SK-N-MC (cell line): Measurements from ENCODE around the gene MLYCD.

Experiments used
- DNase-seq: peaks from one replicate; pipeline ENCODE4 v3.0.0-alpha.2; 2011; ENCODE audit warnings: low read depth, low spot score
- H3K27ac ChIP-seq: fragments of 200-600 bp; sonication (generic); 2 replicates; pipeline ENCODE4 v1.5.1; 2016; ENCODE audit warnings: mixed run types
- H3K36me3 ChIP-seq: fragments of 200-600 bp; sonication (generic); 2 replicates; pipeline ENCODE4 v1.6.1; 2017; ENCODE audit warnings: antibody characterized with exemption, low read length, mixed read lengths; ENCODE audit not compliant: insufficient read depth
- H3K4me3 ChIP-seq: fragments of 200-600 bp; sonication (generic); 2 replicates; pipeline ENCODE4 v1.5.1; 2016
- H3K9ac ChIP-seq: fragments of 200-600 bp; sonication (generic); 2 replicates; pipeline ENCODE4 v1.8.0; 2017; ENCODE audit warnings: mixed run types, mixed read lengths; ENCODE audit not compliant: insufficient read length
- H3K9me3 ChIP-seq: fragments of 200-600 bp; sonication (generic); 2 replicates; pipeline ENCODE4 v1.6.1; 2017; ENCODE audit warnings: low read depth, mild to moderate bottlenecking, antibody characterized with exemption, low read length, moderate library complexity, mixed read lengths
- EZH2 ChIP-seq: fragments of 200-600 bp; sonication (generic); IDR thresholded peaks from one replicate; pipeline ENCODE4 v1.6.1; 2017; ENCODE audit warnings: antibody characterized with exemption
- FOXP2 ChIP-seq: optimal IDR thresholded peaks from 2 replicates; pipeline ENCODE3; 2011; ENCODE audit warnings: mild to moderate bottlenecking, moderate library complexity; ENCODE audit not compliant: insufficient read depth; ENCODE audit errors: extremely low read length, control extremely low read depth
- POLR2AphosphoS5 ChIP-seq: IDR thresholded peaks from 2 replicates; pipeline ENCODE4 v1.6.1; 2012; ENCODE audit warnings: mild to moderate bottlenecking, low read depth, low read length, borderline replicate concordance

MLYCD gene

GRCh38 chr16:83906683-83907082 lies 7.8 kb downstream of the MLYCD start:
- H3K4me3 ChIP-seq: no peak overlapping the region
- no peak for TF ChIP-seq POLR2AphosphoS5
- no peak for TF ChIP-seq FOXP2
- TF ChIP-seq EZH2: no peak
- H3K27ac ChIP-seq: no peak overlapping the region
- H3K9me3 ChIP-seq: no peaks in the 10 kb centered on the region
- no peak overlapping the region for H3K9ac ChIP-seq
- DNase-seq: no peak
- no peaks in the 10 kb centered on the region for H3K36me3 ChIP-seq

- H3K4me3 ChIP-seq: no peak overlapping the region
- no peak overlapping the region for H3K9ac ChIP-seq
- DNase-seq: no peak
- TF ChIP-seq FOXP2: no peak
- H3K9me3 ChIP-seq: no peaks in the 10 kb centered on the region
- H3K27ac ChIP-seq: no peak overlapping the region
- H3K36me3 ChIP-seq: no peaks in the 10 kb centered on the region
Observed at GRCh38 chr16:83907111-83907510, 8.2 kb downstream of the MLYCD start.

GRCh38 chr16:83907631-83908250 lies 8.8 kb downstream of the MLYCD start:
- H3K36me3 ChIP-seq: no peaks in the 10 kb centered on the region
- H3K27ac ChIP-seq: no peak overlapping the region
- H3K9ac ChIP-seq: no peak overlapping the region
- H3K4me3 ChIP-seq: no peak overlapping the region
- TF ChIP-seq EZH2: no peak
- TF ChIP-seq POLR2AphosphoS5: no peak
- no peak for TF ChIP-seq FOXP2
- DNase-seq: no peak
- H3K9me3 ChIP-seq: no peaks in the 10 kb centered on the region

GRCh38 chr16:83908798-83909197 lies 9.9 kb downstream of the MLYCD start:
- H3K9me3 ChIP-seq: no peaks in the 10 kb centered on the region
- TF ChIP-seq EZH2: no peak
- TF ChIP-seq FOXP2: no peak
- no peak for TF ChIP-seq POLR2AphosphoS5
- no peak overlapping the region for H3K4me3 ChIP-seq
- H3K36me3 ChIP-seq: no peaks in the 10 kb centered on the region
- H3K9ac ChIP-seq: no peak overlapping the region
- H3K27ac ChIP-seq: no peak overlapping the region
- no peak for DNase-seq

GRCh38 chr16:83911290-83911689 lies 12.4 kb downstream of the MLYCD start:
- no peak overlapping the region for H3K27ac ChIP-seq
- no peaks in the 10 kb centered on the region for H3K9me3 ChIP-seq
- no peak overlapping the region for H3K4me3 ChIP-seq
- TF ChIP-seq POLR2AphosphoS5 (no peak), EZH2 (no peak), FOXP2 (no peak)
- no peak for DNase-seq
- no peak overlapping the region for H3K9ac ChIP-seq
- no peaks in the 10 kb centered on the region for H3K36me3 ChIP-seq

- Histone ChIP-seq H3K4me3 (no peak overlapping the region), H3K9me3 (no peaks in the 10 kb centered on the region), H3K9ac (no peak overlapping the region), H3K36me3 (no peaks in the 10 kb centered on the region), H3K27ac (no peak overlapping the region)
- no peak for TF ChIP-seq EZH2
- no peak for TF ChIP-seq FOXP2
- TF ChIP-seq POLR2AphosphoS5: no peak
- DNase-seq: no peak
Observed at GRCh38 chr16:83912519-83913244, 13.8 kb downstream of the MLYCD start.

GRCh38 chr16:83913245-83913633 lies 14.3 kb downstream of the MLYCD start:
- DNase-seq: no peak
- TF ChIP-seq FOXP2 (no peak), POLR2AphosphoS5 (no peak), EZH2 (no peak)
- no peaks in the 10 kb centered on the region for H3K36me3 ChIP-seq

GRCh38 chr16:83914091-83914710 lies 15.3 kb downstream of the MLYCD start:
- no peak for DNase-seq
- Histone ChIP-seq H3K36me3 (no peaks in the 10 kb centered on the region), H3K27ac (no peak overlapping the region), H3K9me3 (no peaks in the 10 kb centered on the region), H3K9ac (no peak overlapping the region), H3K4me3 (no peak overlapping the region)
- no peak for TF ChIP-seq FOXP2
- TF ChIP-seq EZH2: no peak
- TF ChIP-seq POLR2AphosphoS5: no peak

More at GRCh38 chr16:83913245-83913633, 14.3 kb downstream of the MLYCD start:
- Histone ChIP-seq H3K9ac (no peak overlapping the region), H3K9me3 (no peaks in the 10 kb centered on the region), H3K4me3 (no peak overlapping the region), H3K27ac (no peak overlapping the region)

- TF ChIP-seq POLR2AphosphoS5 (no peak), EZH2 (no peak), FOXP2 (no peak)
- Histone ChIP-seq H3K9me3 (no peaks in the 10 kb centered on the region), H3K36me3 (no peaks in the 10 kb centered on the region), H3K4me3 (no peak overlapping the region), H3K9ac (no peak overlapping the region), H3K27ac (no peak overlapping the region)
- no peak for DNase-seq
Observed at GRCh38 chr16:83915081-83915480, 16.2 kb downstream of the MLYCD start.
